H9 (cell line): ENCODE measurements around the gene ARL2BP. TPM values are rescaled to one million over a fixed set of nuclear protein-coding genes. Genes with fewer than 3 reads are reported as not detected.

Experiments used
- DNase-seq: peaks from one replicate; pipeline ENCODE4 v3.0.0-alpha.2; 2017
- H2AFZ ChIP-seq: one replicate; pipeline ENCODE4 v1.6.1; 2013; ENCODE audit warnings: mild to moderate bottlenecking, low read length, control low read depth, moderate library complexity
- H2AK5ac ChIP-seq: 2 replicates; pipeline ENCODE4 v1.6.1; 2013; ENCODE audit warnings: low read length, control low read depth, mixed read lengths; ENCODE audit not compliant: insufficient read length
- H2BK120ac ChIP-seq: one replicate; pipeline ENCODE4 v1.6.1; 2013; ENCODE audit warnings: low read depth, mild to moderate bottlenecking, low read length, control low read depth, inconsistent platforms; ENCODE audit not compliant: poor library complexity, severe bottlenecking
- H2BK12ac ChIP-seq: 2 replicates; pipeline ENCODE4 v1.6.1; 2013; ENCODE audit warnings: low read length, control low read depth, mixed read lengths, low read depth; ENCODE audit not compliant: insufficient read length
- H2BK15ac ChIP-seq: 2 replicates; pipeline ENCODE4 v1.6.1; 2013; ENCODE audit warnings: low read depth, low read length, control low read depth
- H2BK20ac ChIP-seq: one replicate; pipeline ENCODE4 v1.6.1; 2013; ENCODE audit warnings: low read depth, mild to moderate bottlenecking, low read length, control low read depth, inconsistent platforms; ENCODE audit not compliant: poor library complexity, severe bottlenecking
- H2BK5ac ChIP-seq: 2 replicates; pipeline ENCODE4 v1.6.1; 2013; ENCODE audit warnings: low read length, control low read depth, mixed read lengths; ENCODE audit not compliant: insufficient read length
- H3K14ac ChIP-seq: 2 replicates; pipeline ENCODE4 v1.6.1; 2013; ENCODE audit warnings: low read length, control low read depth; ENCODE audit not compliant: insufficient read depth
- H3K18ac ChIP-seq: 2 replicates; pipeline ENCODE4 v1.6.1; 2013; ENCODE audit warnings: low read depth, mild to moderate bottlenecking, mixed read lengths, low read length, control low read depth; ENCODE audit not compliant: insufficient read length
- H3K23ac ChIP-seq: 2 replicates; pipeline ENCODE4 v1.6.1; 2013; ENCODE audit warnings: low read length, control low read depth, mixed read lengths, low read depth; ENCODE audit not compliant: insufficient read length
- H3K23me2 ChIP-seq: 2 replicates; pipeline ENCODE4 v1.6.1; 2013; ENCODE audit warnings: low read depth, mild to moderate bottlenecking, mixed read lengths, low read length, control low read depth; ENCODE audit not compliant: insufficient read length, poor library complexity, severe bottlenecking
- H3K27ac ChIP-seq: 2 replicates; pipeline ENCODE4 v1.5.1; 2013; ENCODE audit warnings: low read length, control low read depth, mixed read lengths, low read depth; ENCODE audit not compliant: insufficient read length
- H3K27me3 ChIP-seq: 2 replicates; pipeline ENCODE4 v1.6.1; 2013; ENCODE audit warnings: low read length, control low read depth, inconsistent platforms; ENCODE audit not compliant: insufficient read depth
- H3K4ac ChIP-seq: 2 replicates; pipeline ENCODE4 v1.6.1; 2013; ENCODE audit warnings: low read depth, mild to moderate bottlenecking, control low read depth, inconsistent platforms, low read length, moderate library complexity
- H3K4me1 ChIP-seq: 2 replicates; pipeline ENCODE4 v1.6.1; 2013; ENCODE audit warnings: low read length, control low read depth, inconsistent platforms; ENCODE audit not compliant: insufficient read depth
- H3K4me2 ChIP-seq: 2 replicates; pipeline ENCODE4 v1.6.1; 2013; ENCODE audit warnings: low read length, control low read depth, mixed read lengths; ENCODE audit not compliant: insufficient read length, insufficient read depth
- H3K56ac ChIP-seq: 2 replicates; pipeline ENCODE4 v1.6.1; 2013; ENCODE audit warnings: low read depth, mild to moderate bottlenecking, mixed read lengths, low read length, control low read depth; ENCODE audit not compliant: insufficient read length
- H3K79me1 ChIP-seq: 2 replicates; pipeline ENCODE4 v1.6.1; 2013; ENCODE audit warnings: low read depth, mild to moderate bottlenecking, moderate library complexity, low read length, control low read depth, inconsistent platforms; ENCODE audit not compliant: insufficient read depth, poor library complexity, severe bottlenecking
- H3K79me2 ChIP-seq: 2 replicates; pipeline ENCODE4 v1.6.1; 2013; ENCODE audit warnings: low read length, control low read depth, inconsistent platforms; ENCODE audit not compliant: insufficient read depth
- H3K9ac ChIP-seq: 2 replicates; pipeline ENCODE4 v1.6.1; 2013; ENCODE audit warnings: low read length, control low read depth, mixed read lengths; ENCODE audit not compliant: insufficient read length; ENCODE audit errors: extremely low read depth
- H3K9me3 ChIP-seq: one replicate; pipeline ENCODE4 v1.6.1; 2013; ENCODE audit warnings: low read depth, low read length, inconsistent platforms; ENCODE audit not compliant: control insufficient read depth
- H3T11ph ChIP-seq: one replicate; pipeline ENCODE4 v1.6.1; 2013; ENCODE audit warnings: mild to moderate bottlenecking, low read length, control low read depth, inconsistent platforms
- H4K20me1 ChIP-seq: one replicate; pipeline ENCODE4 v1.6.1; 2013; ENCODE audit not compliant: control insufficient read depth, insufficient read length, insufficient read depth
- H4K5ac ChIP-seq: 2 replicates; pipeline ENCODE4 v1.6.1; 2013; ENCODE audit warnings: low read depth, mild to moderate bottlenecking, mixed read lengths, low read length, control low read depth; ENCODE audit not compliant: insufficient read length
- H4K8ac ChIP-seq: replicated peaks from 2 replicates; pipeline ENCODE4 v1.6.1; 2013; ENCODE audit warnings: low read length, control low read depth, mixed read lengths, low read depth; ENCODE audit not compliant: insufficient read length
- H4K91ac ChIP-seq: 2 replicates; pipeline ENCODE4 v1.6.1; 2013; ENCODE audit warnings: low read depth, mild to moderate bottlenecking, moderate library complexity, mixed read lengths, low read length, control low read depth; ENCODE audit not compliant: insufficient read length
- H3K27ac Mint-ChIP-seq, 3 experiments: 2 replicates in 2 of 3; 3 replicates in 1 of 3; pipeline ENCODE4 v1.8.0; 2020 to 2021; ENCODE audit warnings: mixed read lengths in 3 of 3, mild to moderate bottlenecking in 1 of 3, moderate library complexity in 1 of 3
- H3K27me3 Mint-ChIP-seq: 2 replicates; pipeline ENCODE4 v1.8.0; 2021; ENCODE audit warnings: low read depth, mild to moderate bottlenecking, moderate library complexity, mixed read lengths
- H3K36me3 Mint-ChIP-seq, 3 experiments: 2 replicates in 2 of 3; 3 replicates in 1 of 3; pipeline ENCODE4 v1.8.0; 2020 to 2021; ENCODE audit warnings: low read depth in 3 of 3, mixed read lengths in 3 of 3; ENCODE audit not compliant: insufficient read depth in 1 of 3
- H3K4me1 Mint-ChIP-seq, 2 experiments: 2 replicates each; pipeline ENCODE4 v1.8.0; 2020; ENCODE audit warnings: mixed read lengths in 2 of 2
- H3K4me3 Mint-ChIP-seq, 2 experiments: 2 replicates in 1 of 2; 3 replicates in 1 of 2; pipeline ENCODE4 v1.8.0; 2020 to 2021; ENCODE audit warnings: mild to moderate bottlenecking in 2 of 2, mixed read lengths in 2 of 2, moderate library complexity in 1 of 2
- H3K9me3 Mint-ChIP-seq, 2 experiments: 2 replicates in 1 of 2; 3 replicates in 1 of 2; pipeline ENCODE4 v1.8.0; 2020; ENCODE audit warnings: mild to moderate bottlenecking in 2 of 2, mixed read lengths in 2 of 2, moderate library complexity in 1 of 2
- CTCF ChIP-seq: fragments of 200-600 bp; sonication (generic); conservative IDR thresholded peaks from 3 replicates; pipeline ENCODE4 v1.8.0; 2021; ENCODE audit warnings: antibody characterized with exemption, mild to moderate bottlenecking
- WGBS: extraction: QIAGEN DNeasy Blood & Tissue Kit; methylation state at CpG from one replicate; pipeline ENCODE4 v1.1.7; 2013; ENCODE audit warnings: missing lambda C conversion rate, low lambda C conversion rate, mixed read lengths; ENCODE audit not compliant: insufficient read length; ENCODE audit errors: extremely low coverage; 5-methylcytosine and 5-hydroxymethylcytosine counted together
- total RNA-seq: library from RNA; stranded (reverse); gene quantifications from 2 replicates; pipeline ENCODE4 v1.2.1, GENCODE V29; 2021

The ARL2BP gene
- total RNA-seq, 1 experiment from 2014 or later, result 18.0 TPM

DNA sequence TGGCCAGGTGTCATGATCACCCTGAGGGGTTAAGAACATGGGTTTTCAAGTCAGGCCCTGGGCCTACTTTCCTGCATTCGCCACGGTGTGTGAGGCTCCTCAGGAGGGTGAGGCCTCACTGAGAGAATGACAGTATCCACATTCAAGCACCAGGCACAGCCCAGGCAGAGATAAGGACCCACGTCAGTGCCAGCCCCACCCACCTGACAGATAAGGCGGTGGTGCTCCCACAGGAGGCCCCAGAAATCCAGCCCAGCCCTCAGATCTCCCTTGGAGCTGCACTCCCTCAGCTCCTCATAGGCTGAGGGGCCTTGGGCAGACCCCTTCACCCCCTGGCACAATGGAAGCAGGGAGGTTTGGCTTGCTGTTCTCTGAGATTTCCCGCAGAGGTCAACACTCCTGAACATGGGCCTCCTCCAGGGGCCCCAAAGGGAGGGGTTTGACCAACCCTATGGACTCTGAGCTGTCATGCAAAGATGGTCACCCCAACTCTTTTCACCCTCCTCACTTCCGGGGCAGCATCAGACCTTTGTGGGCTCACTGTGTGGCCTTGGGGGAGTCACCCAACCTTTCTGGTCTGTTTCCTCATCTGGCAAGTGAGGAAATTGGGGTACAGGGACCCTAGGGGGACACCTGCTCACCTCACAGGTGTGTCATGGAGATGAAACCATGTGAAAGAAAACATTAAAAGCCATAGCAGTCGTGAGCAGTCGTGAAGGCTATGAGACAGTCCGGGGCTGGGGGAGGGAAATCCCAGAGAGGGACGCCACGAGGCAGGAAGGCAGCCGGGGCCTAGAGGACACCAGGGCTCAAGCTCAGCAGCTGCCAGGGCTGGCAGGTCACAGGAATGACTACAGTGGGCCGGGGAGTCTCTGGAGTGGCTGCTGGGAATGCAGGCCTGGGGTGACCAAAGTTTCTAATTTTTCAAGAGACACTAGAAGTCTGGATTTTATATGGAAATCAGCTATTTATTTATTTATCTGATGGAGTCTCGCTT lies 24.0 kb downstream of the ARL2BP start:
- no peak overlapping the region; a peak in 1 of 7 replicates for H3K27ac Mint-ChIP-seq
- Histone ChIP-seq H2BK15ac (no peak overlapping the region), H3K4me1 (peaks cover 2% of the 10 kb centered on the region; the same call in 1 of the 2 replicates), H2BK120ac (no peak overlapping the region), H3K4me2 (no peak overlapping the region), H3T11ph (no peak overlapping the region), H3K27ac (no peak overlapping the region), H3K27me3 (no peaks in the 10 kb centered on the region), H3K79me1 (no peaks in the 10 kb centered on the region), H3K4ac (no peak overlapping the region), H3K18ac (no peak overlapping the region), H4K91ac (peak overlapping the region; percentile 70), H2BK12ac (no peak overlapping the region), H2BK20ac (no peak overlapping the region), H3K9me3 (no peaks in the 10 kb centered on the region), H4K8ac (no peak overlapping the region), H2AK5ac (no peak overlapping the region), H4K20me1 (no peaks in the 10 kb centered on the region), H3K23ac (no peak overlapping the region), H2BK5ac (no peak overlapping the region), H3K79me2 (no peaks in the 10 kb centered on the region), H3K23me2 (no peaks in the 10 kb centered on the region), H4K5ac (no peak overlapping the region), H3K14ac (no peak overlapping the region; the same call in 1 of the 2 replicates), H3K9ac (no peak overlapping the region), H3K56ac (no peak overlapping the region), H2AFZ (no peak overlapping the region)
- no peak overlapping the region for H3K4me3 Mint-ChIP-seq
- H3K4me1 Mint-ChIP-seq, result peaks cover 15 to 28% of the 10 kb centered on the region in 2 experiments
- H3K27me3 Mint-ChIP-seq, result no peaks in the 10 kb centered on the region
- TF ChIP-seq CTCF, result no peak
- DNase-seq, result no peak
- no CpG with 5 or more reads among the region's 14 CpGs for WGBS
- H3K9me3 Mint-ChIP-seq, result no peaks in the 10 kb centered on the region
- H3K36me3 Mint-ChIP-seq, result no peaks in the 10 kb centered on the region
